GM23248 (cell line): ENCODE results near the gene ATP6V1B1.

Source experiments
- EZH2 ChIP-seq: fragments of 200-600 bp; sonication (generic); IDR thresholded peaks from 2 replicates; pipeline ENCODE4 v1.6.1; 2018; ENCODE audit warnings: antibody characterized with exemption, mild to moderate bottlenecking; ENCODE audit not compliant: insufficient read depth, poor library complexity, severe bottlenecking
- EZH2phosphoT487 ChIP-seq: fragments of 200-600 bp; sonication (generic); IDR thresholded peaks from 2 replicates; pipeline ENCODE4 v1.6.1; 2018; ENCODE audit warnings: antibody characterized with exemption, moderate library complexity, mild to moderate bottlenecking, low read depth; ENCODE audit not compliant: insufficient read depth

GRCh38 chr2:70903641-70904340 lies 31.9 kb upstream of the ATP6V1B1 start:
- no peak for TF ChIP-seq EZH2
- TF ChIP-seq EZH2phosphoT487 = no peak
